Islet precursor cell (in vitro differentiated cells): ENCODE measurements around the gene MLH1.

Experiments
- DNase-seq: peaks from one replicate; pipeline ENCODE4 v3.0.0-alpha.2; 2018

The MLH1 gene

GRCh38 chr3:37097776-37098175 is 104.5 kb downstream of the MLH1 start:
- DNase-seq = no peak

- DNase-seq = no peak
Observed at GRCh38 chr3:37098884-37099283, 105.6 kb downstream of the MLH1 start.

GRCh38 chr3:37099469-37099868 is 106.2 kb downstream of the MLH1 start:
- DNase-seq = no peak

- no peak for DNase-seq
Observed at GRCh38 chr3:37100411-37100810, 107.1 kb downstream of the MLH1 start.
